RWPE2 (cell line): Measurements from ENCODE around the gene SF1.

Source experiments
- ATAC-seq: fragments of 200-7000 bp; cut with Tn5 transposase; 3 replicates; pipeline ENCODE4 v1.9.1; 2021; ENCODE audit warnings: low read depth
- DNase-seq: peaks from one replicate; pipeline ENCODE4 v3.0.0-alpha.2; 2020; ENCODE audit warnings: low spot score
- H3K27ac ChIP-seq: fragments of 450-650 bp; 2 replicates; pipeline ENCODE4 v1.5.1; 2017; ENCODE audit warnings: mild to moderate bottlenecking; ENCODE audit not compliant: poor library complexity, severe bottlenecking
- H3K27me3 ChIP-seq: fragments of 250-450 bp; sonication (Bioruptor Pico); 2 replicates; pipeline ENCODE4 v1.5.1; 2021; ENCODE audit warnings: mild to moderate bottlenecking, moderate library complexity; ENCODE audit not compliant: insufficient read depth, poor library complexity, severe bottlenecking
- H3K36me3 ChIP-seq: fragments of 250-450 bp; sonication (Bioruptor Pico); 2 replicates; pipeline ENCODE4 v1.5.1; 2020; ENCODE audit warnings: low read depth, mild to moderate bottlenecking, moderate library complexity
- H3K4me1 ChIP-seq: fragments of 250-450 bp; sonication (Bioruptor Pico); 2 replicates; pipeline ENCODE4 v1.5.1; 2021; ENCODE audit warnings: mild to moderate bottlenecking, moderate library complexity; ENCODE audit not compliant: insufficient read depth, poor library complexity, severe bottlenecking
- H3K4me3 ChIP-seq: fragments of 250-450 bp; sonication (Bioruptor Pico); 2 replicates; pipeline ENCODE4 v1.5.1; 2021; ENCODE audit warnings: mild to moderate bottlenecking, moderate library complexity; ENCODE audit not compliant: severe bottlenecking
- H3K9me3 ChIP-seq: fragments of 250-450 bp; sonication (Bioruptor Pico); 2 replicates; pipeline ENCODE4 v1.5.1; 2021; ENCODE audit warnings: mild to moderate bottlenecking, moderate library complexity; ENCODE audit not compliant: severe bottlenecking
- TF ChIP-seq, protein P1 (sequence below): fragments of 450-650 bp; IDR thresholded peaks from one replicate; pipeline ENCODE4 v1.5.1; 2017; ENCODE audit warnings: mild to moderate bottlenecking, moderate library complexity; ENCODE audit not compliant: poor library complexity, severe bottlenecking

The SF1 gene

DNA sequence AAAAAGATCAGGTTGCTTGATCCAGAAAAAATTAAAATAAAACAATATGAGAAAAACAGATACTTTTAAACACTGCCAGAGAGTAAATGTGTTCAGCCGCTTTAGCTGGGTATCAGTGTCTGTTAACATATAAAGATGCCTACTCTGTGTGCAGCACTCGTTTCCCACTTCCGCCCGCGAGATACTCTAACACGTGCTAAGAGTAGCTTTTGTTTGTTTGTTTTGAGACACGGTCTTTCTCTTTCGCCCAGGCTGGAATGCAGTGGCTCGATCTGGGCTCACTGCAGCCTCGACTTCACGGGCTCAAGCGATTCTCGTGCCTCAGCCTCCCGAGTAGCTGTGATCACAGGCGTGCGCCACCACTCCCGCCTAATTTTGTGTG lies 32.5 kb upstream of the SF1 start:
- H3K4me1 ChIP-seq: no peaks in the 10 kb centered on the region
- DNase-seq: no peak
- H3K27ac ChIP-seq: no peak overlapping the region
- no peak for ATAC-seq
- peak overlapping the region; percentile 65 for H3K4me3 ChIP-seq
- peaks cover 9% of the 10 kb centered on the region for H3K36me3 ChIP-seq
- TF ChIP-seq, protein P1, sequence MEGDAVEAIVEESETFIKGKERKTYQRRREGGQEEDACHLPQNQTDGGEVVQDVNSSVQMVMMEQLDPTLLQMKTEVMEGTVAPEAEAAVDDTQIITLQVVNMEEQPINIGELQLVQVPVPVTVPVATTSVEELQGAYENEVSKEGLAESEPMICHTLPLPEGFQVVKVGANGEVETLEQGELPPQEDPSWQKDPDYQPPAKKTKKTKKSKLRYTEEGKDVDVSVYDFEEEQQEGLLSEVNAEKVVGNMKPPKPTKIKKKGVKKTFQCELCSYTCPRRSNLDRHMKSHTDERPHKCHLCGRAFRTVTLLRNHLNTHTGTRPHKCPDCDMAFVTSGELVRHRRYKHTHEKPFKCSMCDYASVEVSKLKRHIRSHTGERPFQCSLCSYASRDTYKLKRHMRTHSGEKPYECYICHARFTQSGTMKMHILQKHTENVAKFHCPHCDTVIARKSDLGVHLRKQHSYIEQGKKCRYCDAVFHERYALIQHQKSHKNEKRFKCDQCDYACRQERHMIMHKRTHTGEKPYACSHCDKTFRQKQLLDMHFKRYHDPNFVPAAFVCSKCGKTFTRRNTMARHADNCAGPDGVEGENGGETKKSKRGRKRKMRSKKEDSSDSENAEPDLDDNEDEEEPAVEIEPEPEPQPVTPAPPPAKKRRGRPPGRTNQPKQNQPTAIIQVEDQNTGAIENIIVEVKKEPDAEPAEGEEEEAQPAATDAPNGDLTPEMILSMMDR: no peak
- H3K9me3 ChIP-seq: no peaks in the 10 kb centered on the region
- H3K27me3 ChIP-seq: no peaks in the 10 kb centered on the region

DNA sequence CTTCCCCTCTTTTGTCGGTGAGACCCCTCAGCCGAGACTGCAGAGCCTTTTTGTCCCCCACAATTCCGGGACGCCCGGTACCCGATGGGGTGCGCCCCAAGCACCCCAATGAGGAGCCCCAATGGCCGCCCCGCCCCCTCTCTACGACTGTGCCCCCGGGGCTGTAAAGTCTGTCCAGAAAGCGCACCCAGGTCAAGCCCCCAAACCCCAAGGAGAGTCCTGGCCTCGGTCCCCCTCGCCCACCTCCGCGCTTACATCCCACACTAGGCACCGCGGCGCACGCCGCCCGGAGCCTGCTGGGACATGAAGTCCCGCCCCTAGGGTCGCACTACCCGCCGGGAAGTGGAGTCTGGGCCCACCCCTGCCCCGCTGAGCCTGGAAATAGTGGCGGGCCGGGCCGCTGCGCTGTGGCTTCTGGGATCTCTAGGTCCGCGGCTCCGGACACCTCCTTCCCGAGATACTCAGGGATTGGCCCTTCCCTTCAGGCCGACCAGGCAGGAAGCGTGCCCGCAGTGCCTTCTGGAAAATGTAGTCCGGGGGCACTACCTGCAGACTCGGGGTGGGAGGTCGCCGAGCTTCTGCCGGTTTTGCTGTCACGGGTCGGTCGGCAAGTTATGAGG lies 32.0 kb upstream of the SF1 start, which contains the start of gene MEN1:
MEN1 (minus strand) TSS at position 281 of the 620 bp plus-strand sequence. CDS start 442 bp downstream, outside the sequence.
- DNase-seq (peak; percentile 97), ATAC-seq (peak; percentile 98)
- TF ChIP-seq, protein P1: no peak
- H3K4me3 ChIP-seq: peak within 1 kb of the TSS; percentile 65
- peaks cover 10% of the 10 kb centered on the region for H3K36me3 ChIP-seq
- no peaks in the 10 kb centered on the region for H3K9me3 ChIP-seq
- no peaks in the 10 kb centered on the region for H3K4me1 ChIP-seq
- H3K27me3 ChIP-seq: no peaks in the 10 kb centered on the region
- H3K27ac ChIP-seq: peak within 1 kb of the TSS; percentile 28

DNA sequence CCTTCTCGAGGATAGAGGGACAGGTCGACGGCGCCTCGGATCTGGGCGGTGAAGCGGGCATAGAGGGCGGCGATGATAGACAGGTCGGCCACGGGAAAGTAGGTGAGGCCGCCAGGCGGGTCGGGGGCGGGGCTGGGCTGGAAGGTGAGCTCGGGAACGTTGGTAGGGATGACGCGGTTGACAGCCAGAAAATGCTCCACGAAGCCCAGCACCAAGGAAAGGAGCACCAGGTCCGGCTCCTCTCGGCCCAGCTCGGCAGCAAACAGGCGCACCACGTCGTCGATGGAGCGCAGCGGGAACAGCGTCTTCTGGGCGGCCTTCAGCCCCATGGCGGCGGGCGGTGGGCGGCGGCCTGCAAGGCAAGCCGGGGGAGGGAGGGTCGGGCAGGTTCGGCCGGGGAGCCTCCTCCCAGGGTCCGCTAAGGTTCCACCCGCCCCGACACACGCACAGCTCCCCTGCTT lies 31.5 kb upstream of the SF1 start:
- ATAC-seq: peak; percentile 42
- Histone ChIP-seq H3K36me3 (peaks cover 16% of the 10 kb centered on the region), H3K27me3 (no peaks in the 10 kb centered on the region), H3K4me3 (peak overlapping the region; percentile 65), H3K27ac (peak overlapping the region; percentile 28), H3K4me1 (no peaks in the 10 kb centered on the region), H3K9me3 (no peaks in the 10 kb centered on the region)
- TF ChIP-seq, protein P1: no peak
- no peak for DNase-seq

DNA sequence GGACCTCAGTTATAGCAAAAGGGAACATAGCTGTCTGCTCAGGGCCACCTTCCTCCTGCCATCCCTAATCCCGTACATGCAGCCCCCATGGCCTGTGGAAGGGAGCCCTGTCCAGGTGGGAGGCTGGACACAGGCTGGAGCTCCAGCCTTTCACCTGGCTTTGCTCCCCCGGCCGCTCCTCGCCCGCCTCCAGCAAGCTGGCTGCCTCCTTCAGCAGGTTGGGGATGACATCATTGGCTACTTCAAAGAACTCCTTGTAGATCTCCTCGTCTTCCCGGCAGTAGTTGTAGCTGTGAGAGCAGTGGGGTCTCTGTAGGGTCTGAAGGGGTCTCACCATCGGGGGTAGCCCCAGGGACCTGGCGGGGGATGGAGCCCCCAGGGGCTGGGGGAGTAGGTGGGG lies 27.1 kb upstream of the SF1 start:
- H3K4me3 ChIP-seq: no peak overlapping the region

More for the DNA sequence above, 27.1 kb upstream of the SF1 start:
- DNase-seq (no peak), ATAC-seq (no peak)
- no peaks in the 10 kb centered on the region for H3K9me3 ChIP-seq
- H3K4me1 ChIP-seq: peaks cover 5% of the 10 kb centered on the region
- no peak overlapping the region for H3K27ac ChIP-seq
- TF ChIP-seq, protein P1: no peak
- no peaks in the 10 kb centered on the region for H3K27me3 ChIP-seq
- peaks cover 26% of the 10 kb centered on the region for H3K36me3 ChIP-seq
